Measurements from ENCODE around the gene LIMS1. TPM values are rescaled to one million over a fixed set of nuclear protein-coding genes. Genes with fewer than 3 reads are reported as not detected.
A peak's percentile ranks its signal among the peaks of the same experiment; 100 is the strongest.

Gene LIMS1
- total and polyA plus RNA-seq, 8 donors: 11.9 to 136 (median 34.2) TPM

GRCh38 chr2:108536911-108537310 is 2.6 kb downstream of the LIMS1 start:
- no peak for DNase-seq
- Histone ChIP-seq H3K27ac (peak overlapping the region in 1 of 5 donors; percentile 20), H3K4me1 (peaks cover 16 to 69% (median 51%) of the 10 kb centered on the region in 4 donors), H3K27me3 (no peaks in the 10 kb centered on the region), H3K36me3 (no peaks in the 10 kb centered on the region), H3K9me3 (no peaks in the 10 kb centered on the region), H3K4me3 (no peak overlapping the region)
- intact Hi-C loops (cut with DNase I; ENCODE audit: low total_unique reads): no loop called here
- TF ChIP-seq POLR2AphosphoS5 (IDR thresholded peaks at IDR 0.05) (no peak), POLR2A (IDR thresholded peaks at IDR 0.05) (no peak), CTCF (IDR thresholded peaks at IDR 0.05) (no peak), EP300 (IDR thresholded peaks at IDR 0.05) (no peak)
- 74 to 89% (median 82%) methylated on average over 5 of the region's 5 CpGs for WGBS, 5 donors

DNA sequence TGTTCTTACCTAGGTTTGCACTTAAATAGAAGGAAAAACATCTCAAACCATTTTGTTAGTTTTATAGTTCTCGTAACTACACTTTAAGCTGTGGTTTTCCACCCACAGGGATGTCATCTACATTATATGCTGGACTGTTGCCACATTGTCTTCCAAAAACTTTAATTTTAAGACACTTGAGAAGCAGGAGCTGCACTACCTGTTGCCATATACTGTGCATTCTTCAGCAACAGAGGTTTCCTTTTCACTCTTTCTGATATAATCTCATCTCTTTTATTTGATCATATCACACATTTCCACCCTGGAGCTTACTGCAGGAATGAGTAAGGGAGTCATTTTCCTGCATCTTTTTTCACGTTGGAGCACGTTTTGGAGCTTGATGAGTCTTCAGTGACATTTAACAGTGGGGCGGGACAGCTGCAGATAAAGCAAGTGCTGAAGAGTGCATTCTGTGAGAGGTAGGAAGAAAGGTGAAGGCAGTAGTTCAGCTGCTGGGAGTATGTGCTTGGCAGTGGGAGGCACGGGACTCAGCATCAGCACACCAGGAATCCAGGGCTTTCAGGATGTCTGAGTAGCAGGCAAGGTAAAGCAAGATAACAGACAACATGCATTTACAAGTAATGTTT is 3.8 kb downstream of the LIMS1 start:
- TF ChIP-seq CTCF (IDR thresholded peaks at IDR 0.05) (no peak), POLR2AphosphoS5 (IDR thresholded peaks at IDR 0.05) (no peak), EP300 (IDR thresholded peaks at IDR 0.05) (no peak), POLR2A (IDR thresholded peaks at IDR 0.05) (no peak)
- Histone ChIP-seq H3K4me3 (no peak overlapping the region), H3K36me3 (no peaks in the 10 kb centered on the region), H3K4me1 (peaks cover 16 to 74% (median 54%) of the 10 kb centered on the region in 4 donors), H3K27me3 (no peaks in the 10 kb centered on the region), H3K9me3 (no peaks in the 10 kb centered on the region), H3K27ac (peak overlapping the region in 1 of 5 donors; percentile 9)
- DNase-seq: no peak
- 33 to 55% (median 39%) methylated on average over 5 of the region's 5 CpGs for WGBS, 5 donors
- intact Hi-C loops (cut with DNase I; ENCODE audit: low total_unique reads): no loop called here

DNA sequence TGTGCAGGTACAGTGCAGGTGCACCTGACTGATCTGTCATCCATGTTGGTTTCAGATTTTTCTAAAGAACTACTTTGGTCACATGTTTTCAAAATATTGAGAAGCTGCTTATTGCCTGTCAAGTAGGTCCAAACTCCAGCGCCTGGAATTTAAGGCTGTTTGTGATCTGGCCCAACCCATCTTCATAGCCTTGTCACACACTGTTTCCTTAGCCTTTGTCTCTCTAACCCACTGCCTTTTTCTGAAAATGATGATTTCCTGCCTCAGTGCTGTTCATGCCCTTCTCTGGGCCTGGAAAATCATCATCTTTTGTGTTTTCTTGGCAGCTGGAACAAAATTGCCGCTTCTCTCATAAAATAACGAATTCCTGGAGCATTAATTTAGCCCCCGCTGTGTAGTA is 7.2 kb downstream of the LIMS1 start:
- H3K27ac ChIP-seq: peak overlapping the region in 3 of 5 donors; percentile 7 to 47 (median 10)
- no peaks in the 10 kb centered on the region for H3K9me3 ChIP-seq
- no peak overlapping the region for H3K4me3 ChIP-seq
- DNase-seq: no peak
- no peak for TF ChIP-seq POLR2A (IDR thresholded peaks at IDR 0.05)
- TF ChIP-seq POLR2AphosphoS5 (IDR thresholded peaks at IDR 0.05): no peak
- TF ChIP-seq EP300 (IDR thresholded peaks at IDR 0.05): no peak
- TF ChIP-seq CTCF (IDR thresholded peaks at IDR 0.05): no peak
- 68 to 85% (median 77%) methylated on average over 4 of the region's 4 CpGs for WGBS, 5 donors
- no peaks in the 10 kb centered on the region for H3K36me3 ChIP-seq
- no peaks in the 10 kb centered on the region for H3K27me3 ChIP-seq
- H3K4me1 ChIP-seq: peaks cover 9 to 58% (median 38%) of the 10 kb centered on the region in 4 donors
- intact Hi-C loops (cut with DNase I; ENCODE audit: low total_unique reads): no loop called here

DNA sequence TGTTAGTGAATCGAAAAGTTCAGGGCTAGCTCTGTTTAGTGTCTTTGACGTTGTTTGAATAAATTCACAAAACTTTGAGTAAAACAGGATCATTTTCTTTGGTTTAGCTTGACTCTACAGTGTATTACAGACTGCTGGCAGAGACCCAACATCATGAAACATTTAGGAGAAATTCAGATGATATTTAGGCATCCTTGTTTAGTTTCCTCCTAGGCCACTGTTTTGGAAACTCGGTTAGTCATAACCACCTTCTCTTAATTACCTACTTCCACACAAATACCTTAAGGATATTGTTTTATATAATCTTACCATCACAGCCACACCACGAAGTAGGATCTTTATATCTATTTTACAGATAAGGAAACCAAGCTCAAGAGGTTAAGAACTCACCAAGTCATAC is 7.8 kb downstream of the LIMS1 start:
- peaks cover 9 to 57% (median 33%) of the 10 kb centered on the region in 4 donors for H3K4me1 ChIP-seq
- WGBS, 5 donors: 34 to 45% (median 36%) methylated on average over 4 of the region's 4 CpGs
- no peaks in the 10 kb centered on the region for H3K27me3 ChIP-seq
- intact Hi-C loops (cut with DNase I; ENCODE audit: low total_unique reads): no loop called here
- no peaks in the 10 kb centered on the region for H3K36me3 ChIP-seq
- TF ChIP-seq EP300 (IDR thresholded peaks at IDR 0.05) (no peak), CTCF (IDR thresholded peaks at IDR 0.05) (no peak), POLR2AphosphoS5 (IDR thresholded peaks at IDR 0.05) (no peak), POLR2A (IDR thresholded peaks at IDR 0.05) (no peak)
- H3K4me3 ChIP-seq: no peak overlapping the region
- H3K9me3 ChIP-seq: no peaks in the 10 kb centered on the region
- H3K27ac ChIP-seq: peak overlapping the region in 3 of 5 donors; percentile 7 to 47 (median 10)
- peak in 1 of 2 donors; percentile 54 for DNase-seq

Measured in stomach (tissue), 9 donors.